A549 treated with ZK216348 at 1 μM for 4 hours (cell line): ENCODE measurements around the gene SKP1. TPM values are rescaled to one million over a fixed set of nuclear protein-coding genes. Genes with fewer than 3 reads are reported as not detected.

Experiments
- total RNA-seq: library from RNA; stranded (reverse); fragments of 200-300 nt; extraction: Qiagen RNA extraction; gene quantifications from 5 replicates; pipeline ENCODE4 v1.2.3, GENCODE V29; 2022; ENCODE audit warnings: low read depth

The SKP1 gene
- 587 to 794 TPM (median 595 TPM) in 5 replicates for total RNA-seq

DNA sequence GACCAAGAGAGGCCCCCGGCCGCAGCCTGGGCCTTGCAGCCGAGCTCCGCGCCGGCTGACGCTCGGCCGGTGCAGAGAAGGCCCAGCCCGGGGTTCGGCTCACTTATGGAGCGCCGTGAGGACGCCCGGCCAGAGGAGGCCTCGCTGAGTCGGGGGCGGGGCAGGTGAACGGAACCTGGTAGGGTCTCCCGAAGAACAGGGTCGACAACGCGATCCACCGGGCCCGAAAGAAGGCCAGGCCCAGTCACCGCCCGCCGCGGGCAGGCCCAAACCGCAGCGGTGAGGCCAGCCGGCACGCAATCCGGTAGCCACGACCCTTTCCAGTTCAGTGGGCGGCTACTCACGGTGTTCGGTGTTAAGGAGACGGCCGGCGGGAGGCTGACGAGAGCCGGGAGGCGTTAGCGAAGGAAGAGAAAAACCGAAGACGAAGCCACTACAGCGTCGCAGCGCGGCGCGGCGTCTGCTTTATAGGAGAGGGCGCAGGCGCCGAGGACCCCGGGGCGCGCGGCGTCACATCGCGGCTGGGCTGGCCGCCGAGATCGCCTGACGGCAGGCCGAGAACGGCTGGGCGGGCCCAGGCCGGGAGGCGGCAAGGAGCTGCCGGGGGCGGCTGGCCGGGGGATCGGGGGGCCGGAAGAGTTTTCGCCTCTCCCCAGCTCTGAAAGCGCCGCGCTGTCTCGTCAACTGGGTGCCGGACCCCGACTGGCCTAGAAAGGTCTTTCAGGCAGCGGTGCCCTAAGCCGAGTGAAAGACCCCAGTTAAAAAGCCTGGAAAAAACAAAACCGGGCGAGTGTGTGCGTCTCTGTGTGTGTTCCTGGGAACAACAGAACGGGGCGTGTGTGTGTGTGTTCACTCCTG is at the start of gene SKP1:
SKP1 (minus strand) TSS at position 440 of the 858 bp plus-strand sequence. CDS start 2,928 bp downstream, outside the sequence.

DNA sequence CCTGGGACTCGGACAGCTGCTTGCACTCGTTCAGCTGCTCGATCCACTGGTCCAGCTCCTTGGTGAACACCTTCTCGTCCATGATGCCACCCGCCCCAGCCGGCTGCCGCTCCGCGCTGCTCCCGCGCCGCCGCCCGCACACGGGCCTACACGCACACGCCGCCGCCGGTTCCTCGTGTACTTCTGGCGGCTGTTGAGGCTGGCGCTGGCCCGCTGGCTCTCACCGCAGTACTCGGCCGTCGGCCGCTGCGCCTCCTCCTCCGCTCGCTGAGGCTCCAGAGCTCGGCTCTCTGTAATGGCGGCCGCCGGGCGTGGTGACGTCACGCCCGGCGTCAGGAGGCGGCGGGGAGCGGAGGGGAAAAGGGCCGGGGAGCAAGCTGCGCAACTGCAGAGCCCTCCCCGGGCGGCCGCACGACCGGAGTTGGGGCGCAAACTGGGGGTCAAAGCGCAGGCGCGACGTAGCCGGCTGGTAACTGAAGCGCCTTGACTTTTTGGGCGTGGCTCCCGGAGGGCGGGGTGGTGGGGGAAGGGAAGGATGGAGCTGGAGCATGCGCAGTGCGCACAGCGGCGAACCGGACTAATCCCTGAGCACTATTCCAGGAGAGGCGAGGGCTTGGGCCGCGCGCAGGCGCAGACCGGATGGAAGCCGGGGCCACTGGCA is 49.2 kb upstream of the SKP1 start, which contains the start of gene PPP2CA:
PPP2CA (minus strand) TSS at position 294 of the 661 bp plus-strand sequence; CDS start at position 82, 212 bp downstream.

DNA sequence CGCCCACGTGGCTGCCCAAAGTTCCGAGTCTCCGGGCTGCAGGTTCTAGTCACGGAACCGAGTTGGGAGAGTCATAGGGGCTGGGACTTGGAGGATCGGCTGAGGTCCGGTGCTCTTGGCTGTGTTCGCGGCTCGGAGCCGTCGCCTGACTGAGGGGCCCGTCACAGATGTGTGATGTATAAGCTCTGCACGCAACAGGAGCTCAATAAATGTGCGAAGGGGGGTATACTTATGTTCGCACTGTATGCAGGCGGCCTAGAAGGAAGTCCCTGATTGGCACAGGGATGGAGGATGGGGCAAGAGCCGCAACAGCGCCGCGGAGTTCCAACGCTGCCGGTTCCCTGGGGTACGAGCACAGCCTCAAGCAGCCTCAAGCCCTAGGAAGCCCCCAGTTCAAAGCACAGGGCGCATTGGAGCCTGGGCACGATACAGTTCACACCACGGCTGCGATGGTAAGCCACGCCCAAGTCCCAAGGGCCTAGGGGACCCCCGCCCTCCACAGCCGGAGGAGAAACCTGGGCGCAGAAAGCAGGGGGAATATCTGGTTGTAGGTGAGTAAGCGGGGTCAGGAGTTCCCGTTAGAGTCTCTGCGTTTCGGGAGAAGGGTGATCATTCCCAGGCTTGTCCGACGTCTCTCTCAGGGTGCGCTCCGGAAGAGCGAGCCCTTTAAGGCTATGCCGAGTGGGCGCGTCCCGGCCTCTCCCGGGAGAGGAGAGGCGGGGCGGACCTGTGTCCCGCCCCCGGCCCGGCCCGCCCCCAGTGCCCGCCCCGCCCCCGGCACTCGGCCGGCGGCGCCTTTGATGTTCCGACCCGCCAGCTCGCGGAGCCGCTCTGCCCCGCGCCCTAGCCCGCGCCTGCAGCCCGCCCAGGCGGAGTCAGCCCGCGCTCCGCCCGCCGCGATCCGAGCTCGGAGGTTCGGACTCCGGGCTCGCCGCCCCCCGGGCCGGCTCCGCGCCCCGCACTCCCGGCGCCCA is 62.6 kb downstream of the SKP1 start, which contains the start of gene TCF7:
TCF7 (plus strand) TSS at position 780 of the 974 bp plus-strand sequence. CDS start 226 bp downstream, outside the sequence.

Other genes starting within 250 kb of the SKP1 start
- 44.8 to 60.1 TPM (median 55.1 TPM) in 5 replicates for gene C5orf15, start 208.3 kb downstream of the SKP1 start, total RNA-seq
- 384 to 409 TPM (median 402 TPM) in 5 replicates for gene VDAC1, start 172.0 kb downstream of the SKP1 start, total RNA-seq
- 10.0 to 14.9 TPM (median 13.3 TPM) in 5 replicates for gene TCF7, start 62.3 kb downstream of the SKP1 start, total RNA-seq
- gene PPP2CA, start 49.1 kb upstream of the SKP1 start, total RNA-seq, result 268 to 302 TPM (median 279 TPM) in 5 replicates
- 0.84 to 1.8 TPM (median 1.2 TPM) in 5 replicates for gene CDKL3, start 190.2 kb upstream of the SKP1 start, total RNA-seq
- gene UBE2B, start 194.6 kb upstream of the SKP1 start, total RNA-seq, result 52.1 to 75.0 TPM (median 66.7 TPM) in 5 replicates
- gene CDKN2AIPNL, start 234.9 kb upstream of the SKP1 start, total RNA-seq, result 40.2 to 48.8 TPM (median 45.3 TPM) in 5 replicates